Activated T-cell treated with anti-CD3 and anti-CD28 coated beads, Interleukin-2, amount 50 U/mL, for 24 hours (primary cell): Measurements from ENCODE around the gene PTH1R.

ENCODE experiments used
- DNase-seq: peaks from one replicate; pipeline ENCODE4 v3.0.0-alpha.2; 2020
- H3K27ac Mint-ChIP-seq: 2 replicates; pipeline ENCODE4 v1.8.0; 2020; ENCODE audit warnings: mild to moderate bottlenecking, mixed read lengths
- H3K27me3 Mint-ChIP-seq: 2 replicates; pipeline ENCODE4 v1.8.0; 2020; ENCODE audit warnings: mixed read lengths
- H3K36me3 Mint-ChIP-seq: 2 replicates; pipeline ENCODE4 v1.8.0; 2020; ENCODE audit warnings: low read depth, mixed read lengths
- H3K4me1 Mint-ChIP-seq: 2 replicates; pipeline ENCODE4 v1.8.0; 2020; ENCODE audit warnings: low read depth, mixed read lengths
- H3K4me3 Mint-ChIP-seq: 2 replicates; pipeline ENCODE4 v1.8.0; 2020; ENCODE audit warnings: mild to moderate bottlenecking, moderate library complexity, mixed read lengths
- H3K9me3 Mint-ChIP-seq: 2 replicates; pipeline ENCODE4 v1.8.0; 2020; ENCODE audit warnings: mixed read lengths

The PTH1R gene

GRCh38 chr3:46880884-46881595 is 3.5 kb downstream of the PTH1R start:
- DNase-seq, result no peak
- no peaks in the 10 kb centered on the region for H3K36me3 Mint-ChIP-seq
- H3K9me3 Mint-ChIP-seq, result no peaks in the 10 kb centered on the region
- no peak overlapping the region for H3K27ac Mint-ChIP-seq
- H3K4me1 Mint-ChIP-seq, result no peaks in the 10 kb centered on the region
- H3K27me3 Mint-ChIP-seq, result peaks cover 48% of the 10 kb centered on the region
- H3K4me3 Mint-ChIP-seq, result no peak overlapping the region

GRCh38 chr3:46881596-46882376 is 4.3 kb downstream of the PTH1R start:
- Mint-ChIP-seq H3K27ac (no peak overlapping the region), H3K9me3 (no peaks in the 10 kb centered on the region), H3K36me3 (no peaks in the 10 kb centered on the region), H3K4me3 (peak overlapping the region; percentile 50), H3K27me3 (peaks cover 52% of the 10 kb centered on the region), H3K4me1 (no peaks in the 10 kb centered on the region)
- DNase-seq, result peak; percentile 50

- H3K4me3 Mint-ChIP-seq, result peak overlapping the region; percentile 67
- no peaks in the 10 kb centered on the region for H3K36me3 Mint-ChIP-seq
- no peak overlapping the region for H3K27ac Mint-ChIP-seq
- peak; percentile 44 for DNase-seq
- H3K4me1 Mint-ChIP-seq, result no peaks in the 10 kb centered on the region
- H3K9me3 Mint-ChIP-seq, result no peaks in the 10 kb centered on the region
- H3K27me3 Mint-ChIP-seq, result peaks cover 53% of the 10 kb centered on the region
Observed at GRCh38 chr3:46882377-46883053, 5.0 kb downstream of the PTH1R start.

DNA sequence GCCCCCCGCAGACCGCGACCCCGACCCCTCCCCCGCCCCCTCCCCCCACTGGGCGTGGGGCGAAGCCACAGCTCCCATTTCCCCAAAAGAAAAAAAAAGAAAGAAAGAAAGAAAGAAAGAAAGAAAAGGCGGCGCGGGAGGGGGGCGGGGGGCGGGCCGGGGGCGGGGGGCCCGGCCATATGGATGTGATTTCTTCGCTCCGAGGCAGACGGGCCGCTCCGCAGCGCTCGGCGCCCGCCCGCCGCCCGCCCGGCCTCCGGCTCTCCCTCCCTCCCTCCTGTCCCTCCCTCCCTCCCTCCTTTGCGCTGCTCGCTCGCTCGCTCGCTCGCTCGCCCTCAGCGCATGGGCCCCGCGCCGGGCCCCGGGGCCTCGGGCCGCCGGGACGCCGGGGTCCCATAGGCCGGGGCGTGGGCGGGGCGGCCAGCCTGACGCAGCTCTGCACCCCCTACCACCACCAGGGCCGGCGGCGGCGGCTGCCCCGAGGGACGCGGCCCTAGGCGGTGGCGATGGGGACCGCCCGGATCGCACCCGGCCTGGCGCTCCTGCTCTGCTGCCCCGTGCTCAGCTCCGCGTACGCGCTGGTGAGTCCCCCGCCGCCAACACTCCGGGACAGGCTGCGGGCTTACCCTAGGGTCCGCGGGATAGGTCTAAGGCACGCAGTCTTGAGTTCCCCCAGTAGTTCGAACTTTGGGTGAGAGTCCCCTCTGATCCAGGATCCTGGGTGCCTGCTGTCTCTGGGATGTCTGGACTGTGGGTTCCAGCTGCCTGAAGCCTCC is 5.7 kb downstream of the PTH1R start:
- Mint-ChIP-seq H3K9me3 (no peaks in the 10 kb centered on the region), H3K4me3 (peak overlapping the region; percentile 67), H3K27me3 (peaks cover 54% of the 10 kb centered on the region), H3K4me1 (no peaks in the 10 kb centered on the region), H3K36me3 (no peaks in the 10 kb centered on the region), H3K27ac (no peak overlapping the region)
- DNase-seq, result peak; percentile 48

DNA sequence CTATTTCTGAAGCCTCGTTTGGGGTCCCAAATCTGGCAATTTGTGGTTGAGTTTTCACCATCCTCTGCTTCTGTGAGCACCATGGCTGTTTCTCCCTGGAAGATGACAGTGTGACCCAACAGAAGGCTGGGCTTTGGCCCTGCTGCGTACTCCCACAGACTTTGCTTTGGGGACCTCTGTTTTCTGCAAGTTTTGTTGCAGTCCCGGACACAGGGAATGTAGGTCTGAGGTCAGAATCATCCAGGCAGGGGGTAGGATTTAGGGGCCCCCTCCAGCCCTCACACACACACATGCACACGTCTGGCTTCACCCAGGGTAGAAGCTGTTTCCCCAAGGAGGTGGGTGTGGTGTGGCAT is 6.3 kb downstream of the PTH1R start:
- H3K27ac Mint-ChIP-seq, result no peak overlapping the region
- H3K9me3 Mint-ChIP-seq, result no peaks in the 10 kb centered on the region
- H3K4me1 Mint-ChIP-seq, result no peaks in the 10 kb centered on the region
- no peaks in the 10 kb centered on the region for H3K36me3 Mint-ChIP-seq
- no peak for DNase-seq
- H3K4me3 Mint-ChIP-seq, result peak overlapping the region; percentile 41
- peaks cover 55% of the 10 kb centered on the region for H3K27me3 Mint-ChIP-seq

GRCh38 chr3:46884427-46884826 is 6.9 kb downstream of the PTH1R start:
- Mint-ChIP-seq H3K27me3 (peaks cover 50% of the 10 kb centered on the region), H3K27ac (no peak overlapping the region), H3K4me1 (no peaks in the 10 kb centered on the region), H3K36me3 (no peaks in the 10 kb centered on the region), H3K9me3 (no peaks in the 10 kb centered on the region), H3K4me3 (no peak overlapping the region)
- no peak for DNase-seq

DNA sequence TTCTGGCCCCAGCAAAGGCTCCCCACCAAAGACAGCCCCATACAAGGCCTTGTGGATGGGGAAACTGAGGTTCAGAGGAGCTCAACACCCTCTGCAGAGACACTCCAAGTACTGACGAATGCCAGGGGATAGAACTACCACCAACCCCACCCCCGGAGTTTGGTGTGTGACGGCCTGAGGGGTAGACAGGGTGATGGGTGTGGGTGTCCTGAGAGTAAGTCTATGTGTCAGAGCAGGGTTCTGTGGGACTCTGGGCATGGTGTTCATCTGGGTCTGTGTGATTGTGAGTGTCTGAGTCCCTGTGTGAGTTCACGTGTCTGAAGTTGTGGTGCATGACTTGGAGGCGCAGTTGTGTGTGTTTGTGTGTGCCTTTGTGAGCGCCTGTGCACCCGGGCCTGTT is 7.4 kb downstream of the PTH1R start:
- Mint-ChIP-seq H3K4me1 (no peaks in the 10 kb centered on the region), H3K27ac (no peak overlapping the region), H3K27me3 (peaks cover 45% of the 10 kb centered on the region), H3K9me3 (no peaks in the 10 kb centered on the region), H3K4me3 (no peak overlapping the region), H3K36me3 (no peaks in the 10 kb centered on the region)
- no peak for DNase-seq

DNA sequence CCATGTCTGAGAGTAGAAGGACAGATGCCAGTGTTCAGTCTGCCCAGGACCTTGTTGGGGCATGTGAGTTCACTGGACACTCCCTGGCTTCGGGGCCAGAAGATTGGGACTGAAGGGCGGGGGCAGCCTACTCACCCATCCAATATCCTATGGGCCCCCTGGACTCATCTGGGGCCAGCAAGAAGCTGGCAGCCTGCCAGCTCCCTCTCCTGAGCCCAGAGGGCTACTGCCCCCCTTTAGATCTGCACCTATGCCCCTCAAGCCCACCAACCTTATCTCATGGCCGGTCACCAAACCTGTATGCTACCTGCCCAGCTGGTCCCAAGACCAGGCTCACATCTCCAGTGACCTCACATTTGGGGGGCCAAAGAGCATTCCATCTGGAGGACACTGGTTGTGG is 8.1 kb downstream of the PTH1R start:
- Mint-ChIP-seq H3K27ac (no peak overlapping the region), H3K27me3 (peaks cover 39% of the 10 kb centered on the region), H3K4me1 (no peaks in the 10 kb centered on the region), H3K36me3 (no peaks in the 10 kb centered on the region), H3K9me3 (no peaks in the 10 kb centered on the region), H3K4me3 (no peak overlapping the region)
- no peak for DNase-seq

- H3K4me3 Mint-ChIP-seq, result no peak overlapping the region
- H3K27me3 Mint-ChIP-seq, result peaks cover 53% of the 10 kb centered on the region
- H3K4me1 Mint-ChIP-seq, result peaks cover 9% of the 10 kb centered on the region
- no peaks in the 10 kb centered on the region for H3K36me3 Mint-ChIP-seq
- no peak overlapping the region for H3K27ac Mint-ChIP-seq
- DNase-seq, result no peak
- no peaks in the 10 kb centered on the region for H3K9me3 Mint-ChIP-seq
Observed at GRCh38 chr3:46887980-46888494, 10.5 kb downstream of the PTH1R start.

- H3K27me3 Mint-ChIP-seq, result peaks cover 57% of the 10 kb centered on the region
- H3K4me3 Mint-ChIP-seq, result no peak overlapping the region
- DNase-seq, result no peak
Observed at GRCh38 chr3:46888705-46889104, 11.2 kb downstream of the PTH1R start.

GRCh38 chr3:46889381-46890110 is 12.0 kb downstream of the PTH1R start:
- no peak for DNase-seq
- H3K4me1 Mint-ChIP-seq, result peaks cover 9% of the 10 kb centered on the region
- H3K27ac Mint-ChIP-seq, result no peak overlapping the region
- peaks cover 56% of the 10 kb centered on the region for H3K27me3 Mint-ChIP-seq
- no peaks in the 10 kb centered on the region for H3K36me3 Mint-ChIP-seq
- no peaks in the 10 kb centered on the region for H3K9me3 Mint-ChIP-seq
- H3K4me3 Mint-ChIP-seq, result no peak overlapping the region

More at GRCh38 chr3:46888705-46889104, 11.2 kb downstream of the PTH1R start:
- H3K36me3 Mint-ChIP-seq, result no peaks in the 10 kb centered on the region
- H3K27ac Mint-ChIP-seq, result no peak overlapping the region
- H3K9me3 Mint-ChIP-seq, result no peaks in the 10 kb centered on the region
- peaks cover 9% of the 10 kb centered on the region for H3K4me1 Mint-ChIP-seq

DNA sequence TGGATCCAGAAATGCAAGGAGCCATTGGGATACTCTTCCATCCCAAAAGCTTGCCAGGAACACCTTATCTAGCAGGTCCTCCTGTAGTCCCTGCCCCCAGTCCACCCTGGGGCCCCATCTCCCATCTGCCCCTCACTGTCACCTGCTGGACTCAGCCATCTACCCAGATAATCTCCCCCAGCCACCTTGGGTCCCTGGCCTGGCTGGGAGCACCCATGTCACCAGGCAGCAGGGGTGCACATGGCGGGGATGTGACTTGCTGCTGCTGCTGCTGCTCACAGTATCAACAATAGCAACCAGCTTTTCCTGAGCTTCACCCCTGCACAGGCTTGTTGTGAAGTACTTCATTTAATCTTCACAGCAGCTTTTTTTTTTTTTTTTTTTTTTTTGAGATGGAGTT is 12.6 kb downstream of the PTH1R start:
- no peak for DNase-seq
- Mint-ChIP-seq H3K27ac (no peak overlapping the region), H3K9me3 (no peaks in the 10 kb centered on the region), H3K27me3 (peaks cover 53% of the 10 kb centered on the region), H3K4me1 (peaks cover 9% of the 10 kb centered on the region), H3K4me3 (no peak overlapping the region), H3K36me3 (no peaks in the 10 kb centered on the region)

GRCh38 chr3:46891132-46891531 is 13.6 kb downstream of the PTH1R start:
- Mint-ChIP-seq H3K4me1 (peaks cover 9% of the 10 kb centered on the region), H3K4me3 (no peak overlapping the region), H3K27me3 (peaks cover 51% of the 10 kb centered on the region), H3K27ac (no peak overlapping the region), H3K36me3 (no peaks in the 10 kb centered on the region), H3K9me3 (no peaks in the 10 kb centered on the region)
- DNase-seq, result no peak
